Adrenal gland (tissue), 12 donors: Measurements from ENCODE around the gene SPATA16. TPM values are rescaled to one million over a fixed set of nuclear protein-coding genes. Genes with fewer than 3 reads are reported as not detected.
"Not testable (repeated sequence)": the region's sequence is repeated elsewhere in the genome, so short reads cannot be mapped to it uniquely, and the experiment has no call there.

ENCODE experiments used
- DNase-seq, 7 donors: peaks; one replicate each; pipeline ENCODE4 v3.0.0-alpha.2; 2019 to 2020
- H3K27ac ChIP-seq, 5 donors: fragments of 200-600 bp; sonication (generic) in 4 of 5; 1 replicate in 3 of 5; 2 replicates in 2 of 5; pipeline versions ENCODE4 v1.5.1 to v1.8.0; 2016 to 2020; ENCODE audit warnings: mild to moderate bottlenecking in 1 of 5
- H3K27me3 ChIP-seq: fragments of 200-600 bp; 2 replicates; pipeline ENCODE4 v1.8.0; 2021
- H3K36me3 ChIP-seq, 2 donors: fragments of 200-600 bp; replicated peaks in 1 of 2; 1 replicate in 1 of 2; 2 replicates in 1 of 2; pipeline versions ENCODE4 v1.5.1 to v1.8.0; 2018 to 2022
- H3K4me1 ChIP-seq, 2 donors: fragments of 200-600 bp; replicated peaks in 1 of 2; 1 replicate in 1 of 2; 2 replicates in 1 of 2; pipeline versions ENCODE4 v1.5.1 to v1.8.0; 2018 to 2021
- H3K4me3 ChIP-seq, 4 donors: fragments of 200-600 bp; sonication (generic) in 3 of 4; one replicate each; pipeline ENCODE4 v1.5.1; 2016 to 2018
- H3K9me3 ChIP-seq, 3 donors: fragments of 200-600 bp; sonication (generic) in 1 of 3; replicated peaks in 1 of 3; 1 replicate in 2 of 3; 2 replicates in 1 of 3; pipeline versions ENCODE4 v1.5.1 to v1.8.0; 2016 to 2021
- POLR2A ChIP-seq, 2 donors: fragments of 450-650 bp; IDR thresholded peaks; one replicate each; pipeline ENCODE4 v1.6.1; 2017; ENCODE audit warnings: antibody characterized with exemption in 2 of 2, mild to moderate bottlenecking in 2 of 2, moderate library complexity in 1 of 2
- WGBS, 4 donors: extraction: QIAGEN DNeasy Blood & Tissue Kit in 2 of 4; methylation state at CpG; one replicate each; pipeline versions ENCODE4 v1.1.5 to v1.1.7; 2013 to 2017; 5-methylcytosine and 5-hydroxymethylcytosine counted together
- intact Hi-C, 2 donors: fragments of 100-400 bp; cut with DNase I; formaldehyde crosslinking; loops; one replicate each; pipeline versions ENCODE4 v1.14.1 to v1.15.0; 2022 to 2023
- polyA plus RNA-seq, 3 donors: library from polyadenylated mRNA; stranded (reverse); fragments of 200-250 nt in 2 of 3; fragments of 350-450 nt in 1 of 3; fragmentation: Illumina TruSeq in 1 of 3; extraction: RNeasy Lipid Tissue Mini Kit (QIAGEN cat#74804) in 1 of 3; gene quantifications; one replicate each; pipeline ENCODE4 v1.2.3, GENCODE V29; 2013 to 2014
- total RNA-seq, 9 donors: library from RNA; depleted of rRNA in 4 of 9; stranded (reverse); fragments of >200 nt in 4 of 9; fragments of 120-200 nt in 1 of 9; fragmentation: NEBNext Ultra II Directional in 1 of 9; extraction: Animal tissue kit (Norgen Biotek cat#: 25700) in 1 of 9; gene quantifications; one replicate each; pipeline versions ENCODE4 v1.1.0 to v1.2.4, GENCODE V29; 2013 to 2023
- TF ChIP-seq, protein P1 (sequence below), 6 experiments: fragments of 450-650 bp in 4 of 6; fragments of 200-600 bp in 2 of 6; sonication (generic) in 1 of 6; IDR thresholded peaks; 1 replicate in 5 of 6; 2 replicates in 1 of 6; pipeline versions ENCODE4 v1.5.1 to v1.8.0; 2016 to 2021; ENCODE audit warnings: antibody characterized with exemption in 6 of 6, mild to moderate bottlenecking in 2 of 6, moderate library complexity in 1 of 6
- donor health status: healthy with polysubstance abuse.
- donor health status: Bipolar disorder and iron deficiency.
- donor health status: DM: yes; HTN: yes; CAD: no.
- donor health status: DM: no; HTN: no; CAD: no.
- donor health status: DM: no; HTN: no; CAD: no.
- donor health status: DM: yes; HTN: yes; CAD: no.

SPATA16 gene
- total and polyA plus RNA-seq, 12 donors = not detected

DNA sequence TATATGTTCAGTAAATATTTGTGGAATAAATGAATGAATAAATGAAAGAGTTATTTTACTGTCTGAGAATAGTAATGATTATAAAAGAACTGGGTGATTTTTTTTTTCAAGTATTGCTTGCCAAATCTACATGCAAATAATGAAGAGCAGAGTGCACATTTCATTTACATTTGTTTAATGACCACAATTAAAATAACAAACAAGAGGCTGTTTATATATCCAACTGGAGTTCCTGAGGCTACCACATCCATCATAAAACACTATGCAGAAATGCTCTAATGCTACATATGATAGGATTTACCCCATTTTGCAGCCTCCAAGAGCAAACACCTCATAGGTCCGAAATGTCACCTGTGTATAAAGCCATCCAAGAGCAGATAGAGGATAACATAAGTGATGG, 266.0 kb downstream of the SPATA16 start:
- 79 to 100% (median 89%) methylated on average over 1 of the region's 1 CpG for WGBS, 4 donors
- Histone ChIP-seq H3K36me3 (no peaks in the 10 kb centered on the region), H3K27me3 (no peaks in the 10 kb centered on the region), H3K4me3 (no peak overlapping the region), H3K9me3 (no peaks in the 10 kb centered on the region), H3K4me1 (peaks cover 0 to 2% of the 10 kb centered on the region in 2 donors), H3K27ac (no peak overlapping the region)
- TF ChIP-seq, protein P1, sequence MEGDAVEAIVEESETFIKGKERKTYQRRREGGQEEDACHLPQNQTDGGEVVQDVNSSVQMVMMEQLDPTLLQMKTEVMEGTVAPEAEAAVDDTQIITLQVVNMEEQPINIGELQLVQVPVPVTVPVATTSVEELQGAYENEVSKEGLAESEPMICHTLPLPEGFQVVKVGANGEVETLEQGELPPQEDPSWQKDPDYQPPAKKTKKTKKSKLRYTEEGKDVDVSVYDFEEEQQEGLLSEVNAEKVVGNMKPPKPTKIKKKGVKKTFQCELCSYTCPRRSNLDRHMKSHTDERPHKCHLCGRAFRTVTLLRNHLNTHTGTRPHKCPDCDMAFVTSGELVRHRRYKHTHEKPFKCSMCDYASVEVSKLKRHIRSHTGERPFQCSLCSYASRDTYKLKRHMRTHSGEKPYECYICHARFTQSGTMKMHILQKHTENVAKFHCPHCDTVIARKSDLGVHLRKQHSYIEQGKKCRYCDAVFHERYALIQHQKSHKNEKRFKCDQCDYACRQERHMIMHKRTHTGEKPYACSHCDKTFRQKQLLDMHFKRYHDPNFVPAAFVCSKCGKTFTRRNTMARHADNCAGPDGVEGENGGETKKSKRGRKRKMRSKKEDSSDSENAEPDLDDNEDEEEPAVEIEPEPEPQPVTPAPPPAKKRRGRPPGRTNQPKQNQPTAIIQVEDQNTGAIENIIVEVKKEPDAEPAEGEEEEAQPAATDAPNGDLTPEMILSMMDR (IDR thresholded peaks at IDR 0.05) = no peak
- no peak for TF ChIP-seq POLR2A (IDR thresholded peaks at IDR 0.05)
- no peak for DNase-seq
- intact Hi-C loops = no loop called here

DNA sequence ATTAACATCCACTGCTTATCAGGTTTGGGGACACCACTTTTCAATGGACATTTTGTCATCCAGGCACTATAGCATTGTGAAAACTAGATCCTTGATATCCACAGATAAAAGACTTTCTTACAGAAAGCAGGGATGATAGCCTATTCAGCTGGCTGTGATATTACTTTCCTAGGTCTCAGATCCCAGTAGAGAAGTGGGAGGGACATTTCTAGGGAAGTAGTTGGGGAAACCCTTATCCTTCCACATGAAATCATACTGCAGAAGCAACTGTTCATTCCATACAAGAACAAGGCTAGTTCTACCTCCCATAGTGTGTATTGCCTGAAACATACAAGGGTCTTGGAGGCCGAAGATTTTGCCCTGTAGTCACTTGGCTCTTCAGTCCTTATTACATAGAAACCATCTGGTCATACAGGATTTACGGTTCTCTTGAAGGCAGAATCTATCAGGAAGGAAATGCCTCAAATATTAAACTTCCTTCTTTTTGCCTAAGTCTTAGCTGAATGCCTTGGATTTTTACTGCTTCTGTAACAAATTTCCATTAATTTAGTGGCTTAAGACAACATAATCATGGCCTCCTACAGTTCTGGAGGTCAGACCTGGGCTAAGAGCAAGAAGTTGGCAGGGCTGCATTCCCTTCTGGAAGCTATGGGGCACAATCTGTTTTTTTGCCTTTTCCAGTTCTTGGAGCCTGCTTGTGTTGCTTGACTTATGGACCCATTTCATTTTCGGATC, 271.1 kb downstream of the SPATA16 start:
- intact Hi-C loops = no loop called here
- DNase-seq = no peak
- H3K36me3 ChIP-seq = no peaks in the 10 kb centered on the region
- H3K9me3 ChIP-seq = no peaks in the 10 kb centered on the region
- H3K27me3 ChIP-seq = no peaks in the 10 kb centered on the region
- TF ChIP-seq POLR2A (IDR thresholded peaks at IDR 0.05) = no peak
- H3K4me3 ChIP-seq = no peak overlapping the region
- WGBS, 4 donors = 27 to 54% (median 52%) methylated on average over 3 of the region's 3 CpGs
- peak overlapping the region in 2 of 5 donors; percentile 35 to 48 for H3K27ac ChIP-seq
- peaks cover 0 to 14% of the 10 kb centered on the region in 2 donors for H3K4me1 ChIP-seq

DNA sequence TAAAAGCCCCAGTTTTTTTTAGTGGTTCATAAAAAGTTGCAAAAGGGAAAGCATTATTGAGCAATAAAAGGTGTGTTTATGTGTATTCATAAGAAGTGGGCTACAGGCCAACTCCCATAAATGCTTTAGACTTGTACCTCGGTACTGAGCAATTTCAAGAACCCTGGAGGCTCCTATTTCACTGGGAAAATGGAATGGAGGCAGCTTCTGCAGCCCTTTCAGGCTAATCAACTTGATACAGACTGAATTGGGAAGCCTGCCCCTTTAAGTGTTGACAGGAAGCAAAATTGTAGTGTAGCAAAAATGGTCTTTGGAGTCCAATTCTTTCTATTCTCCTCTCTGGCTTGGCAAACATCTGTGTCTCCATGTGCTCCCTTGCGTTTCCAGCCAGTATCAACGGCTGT, 271.7 kb downstream of the SPATA16 start:
- H3K4me1 ChIP-seq = peaks cover 0 to 14% of the 10 kb centered on the region in 2 donors
- H3K27me3 ChIP-seq = no peaks in the 10 kb centered on the region
- TF ChIP-seq, protein P1 (IDR thresholded peaks at IDR 0.05) = no peak
- no peak for TF ChIP-seq POLR2A (IDR thresholded peaks at IDR 0.05)
- no peaks in the 10 kb centered on the region for H3K36me3 ChIP-seq
- 36 to 50% (median 41%) methylated on average over 3 of the region's 3 CpGs for WGBS, 4 donors
- H3K4me3 ChIP-seq = no peak overlapping the region
- peak in 1 of 7 donors; percentile 22 for DNase-seq
- peak overlapping the region in 1 of 5 donors; percentile 48 for H3K27ac ChIP-seq
- no peaks in the 10 kb centered on the region for H3K9me3 ChIP-seq
- intact Hi-C loops = no loop called here

DNA sequence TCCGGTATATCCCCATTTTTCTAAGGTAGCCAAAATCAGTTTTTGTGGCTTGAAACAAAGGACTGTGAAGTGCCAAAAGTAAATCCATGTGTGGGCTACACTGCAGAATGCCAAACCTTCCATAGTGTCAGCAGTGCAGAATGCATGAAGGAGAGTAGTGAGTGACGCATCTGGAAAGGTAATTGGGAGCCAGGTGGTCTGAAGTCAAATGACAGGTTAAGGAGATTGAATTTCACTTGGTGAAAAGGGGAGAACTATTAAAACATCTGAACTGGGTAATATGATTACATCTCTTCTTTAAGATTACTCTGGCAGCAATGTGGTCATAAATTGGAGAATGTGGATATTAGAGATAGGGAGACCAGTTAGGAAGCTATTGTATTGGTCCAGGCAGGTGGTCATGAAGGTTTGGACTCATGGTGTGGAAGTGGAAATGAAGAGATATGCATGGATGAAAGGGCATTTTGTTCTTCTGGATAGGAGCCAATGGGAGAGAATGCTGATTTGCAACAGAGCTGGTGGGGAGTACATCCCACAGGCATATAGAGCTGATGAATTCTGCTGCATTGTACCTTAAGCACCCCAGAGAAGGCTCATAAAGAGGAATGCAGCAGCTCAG, 272.3 kb downstream of the SPATA16 start:
- Histone ChIP-seq H3K36me3 (no peaks in the 10 kb centered on the region), H3K27me3 (no peaks in the 10 kb centered on the region), H3K27ac (no peak overlapping the region), H3K4me3 (no peak overlapping the region), H3K9me3 (no peaks in the 10 kb centered on the region), H3K4me1 (peaks cover 0 to 14% of the 10 kb centered on the region in 2 donors)
- DNase-seq = no peak
- WGBS, 4 donors = 90 to 97% (median 92%) methylated on average over 2 of the region's 2 CpGs
- intact Hi-C loops = no loop called here
- TF ChIP-seq, protein P1 (IDR thresholded peaks at IDR 0.05) = no peak
- no peak for TF ChIP-seq POLR2A (IDR thresholded peaks at IDR 0.05)

DNA sequence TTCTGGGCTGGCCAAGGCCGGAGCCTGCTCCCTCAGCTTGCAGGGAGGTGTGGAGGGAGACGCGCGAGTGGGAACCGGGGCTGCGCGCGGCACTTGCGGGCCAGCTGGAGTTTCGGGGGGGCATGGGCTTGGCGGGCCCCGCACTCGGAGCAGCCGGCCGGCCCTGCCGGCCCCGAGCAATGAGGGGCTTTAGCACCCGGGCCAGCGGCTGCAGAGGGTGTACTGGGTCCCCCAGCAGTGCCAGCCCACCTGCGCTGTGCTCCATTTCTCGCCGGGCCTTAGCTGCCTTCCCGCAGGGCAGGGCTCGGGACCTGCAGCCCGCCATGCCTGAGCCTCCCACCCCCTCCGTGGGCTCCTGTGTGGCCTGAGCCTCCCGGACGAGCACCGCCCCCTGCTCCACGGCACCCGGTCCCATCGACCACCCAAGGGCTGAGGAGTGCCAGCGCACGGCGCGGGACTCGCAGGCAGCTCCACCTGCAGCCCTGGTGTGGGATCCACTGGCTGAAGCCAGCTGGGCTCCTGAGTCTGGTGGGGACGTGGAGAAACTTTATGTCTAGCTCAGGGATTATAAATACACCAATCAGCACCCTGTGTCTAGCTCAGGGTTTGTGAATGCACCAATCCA, 274.2 kb downstream of the SPATA16 start:
- DNase-seq, H3K27ac ChIP-seq, H3K36me3 ChIP-seq, intact Hi-C loops, H3K9me3 ChIP-seq, H3K4me3 ChIP-seq, H3K27me3 ChIP-seq: not testable (repeated sequence)
- 91 to 94% (median 93%) methylated on average over 14 to 38 of the region's 38 CpGs for WGBS, 4 donors
- peaks cover 0 to 14% of the 10 kb centered on the region in 2 donors for H3K4me1 ChIP-seq
